ENCODE data around the gene C10orf53.

GRCh38 chr10:49666685-49667084, 12.8 kb upstream of the C10orf53 start:
- TF ChIP-seq CTCF (conservative IDR thresholded peaks at IDR 0.05 in 1 of 2, IDR thresholded peaks at IDR 0.05 in 1 of 2; ENCODE audit: low read depth in 1 of 2, low read length in 2 of 2) = no peak
- no peak for TF ChIP-seq EZH2 (IDR thresholded peaks at IDR 0.05; ENCODE audit: low read length, missing control alignments)
